Naive thymus-derived CD4-positive, alpha-beta T cell (primary cell): ENCODE measurements around the gene TECPR2. TPM values are rescaled to one million over a fixed set of nuclear protein-coding genes. Genes with fewer than 3 reads are reported as not detected.
A peak's percentile ranks its signal among the peaks of the same experiment; 100 is the strongest.

Experiments
- ATAC-seq: fragments of 150-1000 bp; cut with Tn5 transposase; 2 replicates; pipeline ENCODE4 v1.10.0; 2021; ENCODE audit warnings: mild to moderate bottlenecking, moderate library complexity
- CTCF ChIA-PET: fragments of 350-600 bp; sonication (Branson Sonifier 250); formaldehyde crosslinking; loops from one replicate; lab custom pipeline; 2021; ENCODE audit warnings: antibody characterized with exemption; lab: Charles Lee
- POLR2A ChIA-PET: fragments of 350-600 bp; sonication (Branson Sonifier 250); formaldehyde crosslinking; loops from one replicate; lab custom pipeline; 2021; ENCODE audit warnings: antibody characterized with exemption, inconsistent platforms; lab: Charles Lee
- DNase-seq, 9 donors: peaks; one replicate each; pipeline versions ENCODE4 v3.0.0 to v3.0.0-alpha.2; 2020 to 2022; ENCODE audit warnings: mixed read lengths in 1 of 9
- H3K27ac ChIP-seq: one replicate; pipeline ENCODE4 v1.7.0; 2013; ENCODE audit warnings: mild to moderate bottlenecking, low read depth, low read length, moderate library complexity
- H3K27me3 ChIP-seq, 2 donors: one replicate each; pipeline ENCODE4 v1.7.0; 2013; ENCODE audit warnings: low read length in 2 of 2, mild to moderate bottlenecking in 2 of 2, moderate library complexity in 2 of 2; ENCODE audit not compliant: control insufficient read depth in 2 of 2, insufficient read depth in 2 of 2
- H3K36me3 ChIP-seq, 3 experiments: 1 replicate in 2 of 3; 2 replicates in 1 of 3; pipeline ENCODE4 v1.7.0; 2013; ENCODE audit warnings: low read length in 3 of 3, mild to moderate bottlenecking in 3 of 3, moderate library complexity in 1 of 3; ENCODE audit not compliant: insufficient read depth in 3 of 3, control insufficient read depth in 2 of 3
- H3K4me1 ChIP-seq, 2 donors: one replicate each; pipeline ENCODE4 v1.7.0; 2013; ENCODE audit warnings: low read length in 2 of 2, mild to moderate bottlenecking in 2 of 2, moderate library complexity in 1 of 2; ENCODE audit not compliant: control insufficient read depth in 2 of 2, insufficient read depth in 2 of 2
- H3K4me3 ChIP-seq: 2 replicates; pipeline ENCODE4 v1.7.0; 2013; ENCODE audit warnings: mild to moderate bottlenecking, low read length
- H3K9me3 ChIP-seq, 3 experiments: 1 replicate in 2 of 3; 2 replicates in 1 of 3; pipeline ENCODE4 v1.7.0; 2013; ENCODE audit warnings: low read length in 3 of 3; ENCODE audit not compliant: control insufficient read depth in 2 of 3
- H3K27ac Mint-ChIP-seq, 9 donors: one replicate each; pipeline ENCODE4 v1.8.0; 2020 to 2022; ENCODE audit warnings: mixed read lengths in 9 of 9, mild to moderate bottlenecking in 8 of 9, moderate library complexity in 5 of 9, inconsistent platforms in 2 of 9
- H3K27me3 Mint-ChIP-seq, 5 donors: one replicate each; pipeline ENCODE4 v1.8.0; 2021 to 2022; ENCODE audit warnings: mixed read lengths in 5 of 5, mild to moderate bottlenecking in 1 of 5
- H3K36me3 Mint-ChIP-seq, 5 donors: one replicate each; pipeline ENCODE4 v1.8.0; 2020 to 2022; ENCODE audit warnings: mixed read lengths in 5 of 5, mild to moderate bottlenecking in 3 of 5, inconsistent platforms in 1 of 5
- H3K4me1 Mint-ChIP-seq, 7 donors: one replicate each; pipeline ENCODE4 v1.8.0; 2020 to 2022; ENCODE audit warnings: mixed read lengths in 7 of 7, mild to moderate bottlenecking in 3 of 7, inconsistent platforms in 1 of 7
- H3K4me3 Mint-ChIP-seq, 10 donors: one replicate each; pipeline ENCODE4 v1.8.0; 2020 to 2022; ENCODE audit warnings: mild to moderate bottlenecking in 10 of 10, mixed read lengths in 10 of 10, moderate library complexity in 6 of 10, inconsistent platforms in 2 of 10
- H3K9me3 Mint-ChIP-seq, 11 donors: one replicate each; pipeline ENCODE4 v1.8.0; 2020 to 2022; ENCODE audit warnings: mixed read lengths in 11 of 11, mild to moderate bottlenecking in 4 of 11, inconsistent platforms in 1 of 11, moderate library complexity in 1 of 11
- intact Hi-C, 2 donors: fragments of 100-400 bp; cut with micrococcal nuclease; formaldehyde crosslinking; loops; one replicate each; pipeline ENCODE4 v1.15.1; 2023
- polyA plus RNA-seq, 2 donors: library from polyadenylated mRNA; unstranded; fragments of 300-500 nt; fragmentation: Illumina TruSeq; gene quantifications; one replicate each; pipeline ENCODE4 v1.2.3, GENCODE V29; 2021
- total RNA-seq, 6 experiments: library from RNA in 5 of 6; stranded (reverse) in 5 of 6; gene quantifications; 1 replicate in 5 of 6; 2 replicates in 1 of 6; pipeline ENCODE4 v1.2.3 and lab custom pipeline; 2021 to 2026

TECPR2 gene
- total and polyA plus RNA-seq, 7 experiments from 2014 or later, result 5.2 to 12.9 (median 10.0) TPM

- Mint-ChIP-seq H3K27me3 (no peaks in the 10 kb centered on the region), H3K4me3 (no peak overlapping the region), H3K9me3 (no peaks in the 10 kb centered on the region), H3K4me1 (peaks cover 0 to 34% (median 10%) of the 10 kb centered on the region in 7 donors), H3K27ac (no peak overlapping the region), H3K36me3 (peaks cover 4 to 35% (median 11%) of the 10 kb centered on the region in 5 donors)
- ChIA-PET POLR2A (interaction anchor here (0.6 kb wide), 1 partner anchor 60 kb away, joined by 3 read pairs; no protein-coding TSS in a partner anchor), CTCF (no interaction called here)
- Histone ChIP-seq H3K36me3 (peaks cover 0 to 9% (median 0%) of the 10 kb centered on the region in 3 experiments), H3K9me3 (no peaks in the 10 kb centered on the region), H3K4me1 (no peaks in the 10 kb centered on the region), H3K27me3 (no peaks in the 10 kb centered on the region), H3K27ac (no peak overlapping the region), H3K4me3 (no peak overlapping the region)
- intact Hi-C loops, result no loop called here
- no peak for ATAC-seq
- no peak for DNase-seq
These were observed 11.5 kb downstream of the TECPR2 start for GRCh38 chr14:102374264-102374663.

DNA sequence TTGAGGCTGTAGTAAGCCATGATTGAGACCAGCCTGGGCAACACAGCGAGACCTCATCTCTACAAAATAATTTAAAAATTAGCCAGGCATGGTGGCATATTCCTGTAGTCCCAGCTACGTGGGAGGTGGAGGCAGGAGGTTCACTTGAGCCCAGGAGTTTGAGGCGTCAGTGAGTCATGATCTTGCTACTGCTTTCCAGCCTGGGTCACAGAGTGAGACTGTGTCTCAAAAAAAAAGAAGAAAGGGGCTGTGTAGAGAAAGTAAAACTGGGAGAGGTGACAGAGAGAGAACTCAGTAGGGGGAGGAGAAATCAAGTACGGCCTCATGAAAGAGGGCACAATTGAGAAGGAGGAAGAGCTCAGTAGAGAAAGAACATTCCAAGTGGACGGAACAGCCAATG is 12.4 kb downstream of the TECPR2 start:
- Histone ChIP-seq H3K36me3 (peaks cover 0 to 10% (median 0%) of the 10 kb centered on the region in 3 experiments), H3K9me3 (no peaks in the 10 kb centered on the region), H3K4me1 (no peaks in the 10 kb centered on the region), H3K27me3 (no peaks in the 10 kb centered on the region), H3K27ac (no peak overlapping the region), H3K4me3 (no peak overlapping the region)
- DNase-seq (no peak), ATAC-seq (no peak)
- intact Hi-C loops, result no loop called here
- peaks cover 6 to 37% (median 14%) of the 10 kb centered on the region in 5 donors for H3K36me3 Mint-ChIP-seq
- CTCF ChIA-PET, result interaction anchor here (0.9 to 1.5 kb wide), 2 partner anchors 8 to 16 kb away, joined by 3 to 7 read pairs; no protein-coding TSS in a partner anchor
- peak overlapping the region in 1 of 9 donors; percentile 72 for H3K27ac Mint-ChIP-seq
- H3K27me3 Mint-ChIP-seq, result no peaks in the 10 kb centered on the region
- H3K9me3 Mint-ChIP-seq, result no peaks in the 10 kb centered on the region
- H3K4me1 Mint-ChIP-seq, result peaks cover 0 to 34% (median 9%) of the 10 kb centered on the region in 7 donors
- POLR2A ChIA-PET, result interaction anchor here (0.6 kb wide), 1 partner anchor 61 kb away, joined by 3 read pairs; no protein-coding TSS in a partner anchor
- H3K4me3 Mint-ChIP-seq, result no peak overlapping the region

- ChIA-PET POLR2A (no interaction called here), CTCF (interaction anchor here (0.7 kb wide), 1 partner anchor 19 kb away, joined by 4 read pairs; no protein-coding TSS in a partner anchor)
- H3K4me3 ChIP-seq, result no peak overlapping the region
- Mint-ChIP-seq H3K4me3 (no peak overlapping the region), H3K27me3 (no peaks in the 10 kb centered on the region), H3K27ac (no peak overlapping the region), H3K9me3 (no peaks in the 10 kb centered on the region), H3K4me1 (peaks cover 0 to 30% (median 0%) of the 10 kb centered on the region in 7 donors), H3K36me3 (peaks cover 6 to 37% (median 11%) of the 10 kb centered on the region in 5 donors)
- no peaks in the 10 kb centered on the region for H3K27me3 ChIP-seq
- no peak for DNase-seq
- no peaks in the 10 kb centered on the region for H3K9me3 ChIP-seq
- no peaks in the 10 kb centered on the region for H3K4me1 ChIP-seq
- intact Hi-C loops, result no loop called here
- no peak for ATAC-seq
- H3K27ac ChIP-seq, result no peak overlapping the region
- peaks cover 0 to 10% (median 0%) of the 10 kb centered on the region in 3 experiments for H3K36me3 ChIP-seq
These were observed 15.0 kb downstream of the TECPR2 start for GRCh38 chr14:102377696-102378095.

DNA sequence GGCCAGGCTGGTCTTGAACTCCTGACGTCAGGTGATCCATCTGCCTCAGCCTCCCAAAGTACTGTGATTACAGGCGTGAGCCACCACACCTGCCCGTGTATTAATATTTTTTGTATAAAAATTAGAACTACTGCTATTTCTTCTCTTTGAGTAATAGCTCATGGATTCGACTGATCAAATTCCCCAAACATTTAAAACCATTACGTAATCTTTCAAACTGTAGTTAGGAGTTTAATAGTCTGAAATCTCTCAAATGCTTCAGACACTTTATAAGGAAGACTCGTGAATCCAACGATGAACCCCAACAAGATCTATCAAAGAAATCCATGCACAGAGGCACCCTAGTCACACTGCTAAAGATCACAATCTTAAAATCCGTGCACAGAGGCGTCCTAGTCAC is 16.1 kb downstream of the TECPR2 start:
- peaks cover 0 to 24% (median 0%) of the 10 kb centered on the region in 7 donors for H3K4me1 Mint-ChIP-seq
- DNase-seq (no peak), ATAC-seq (no peak)
- ChIA-PET CTCF (no interaction called here), POLR2A (no interaction called here)
- H3K9me3 Mint-ChIP-seq, result no peaks in the 10 kb centered on the region
- Histone ChIP-seq H3K27ac (no peak overlapping the region), H3K9me3 (no peaks in the 10 kb centered on the region), H3K4me1 (no peaks in the 10 kb centered on the region), H3K27me3 (no peaks in the 10 kb centered on the region), H3K4me3 (no peak overlapping the region), H3K36me3 (peaks cover 0 to 10% (median 0%) of the 10 kb centered on the region in 3 experiments)
- H3K27me3 Mint-ChIP-seq, result no peaks in the 10 kb centered on the region
- no peak overlapping the region for H3K27ac Mint-ChIP-seq
- H3K4me3 Mint-ChIP-seq, result no peak overlapping the region
- intact Hi-C loops, result no loop called here
- peaks cover 6 to 41% (median 11%) of the 10 kb centered on the region in 5 donors for H3K36me3 Mint-ChIP-seq

GRCh38 chr14:102387086-102387485 is 24.3 kb downstream of the TECPR2 start:
- intact Hi-C loops, result no loop called here
- H3K4me3 Mint-ChIP-seq, result no peak overlapping the region
- Histone ChIP-seq H3K27ac (no peak overlapping the region), H3K36me3 (no peaks in the 10 kb centered on the region), H3K4me3 (no peak overlapping the region), H3K9me3 (no peaks in the 10 kb centered on the region), H3K4me1 (no peaks in the 10 kb centered on the region), H3K27me3 (no peaks in the 10 kb centered on the region)
- POLR2A ChIA-PET, result no interaction called here
- H3K36me3 Mint-ChIP-seq, result peaks cover 0 to 42% (median 19%) of the 10 kb centered on the region in 5 donors
- H3K27me3 Mint-ChIP-seq, result no peaks in the 10 kb centered on the region
- peaks cover 0 to 3% (median under 1%) of the 10 kb centered on the region in 7 donors for H3K4me1 Mint-ChIP-seq
- H3K9me3 Mint-ChIP-seq, result peaks cover 0 to 9% (median 0%) of the 10 kb centered on the region in 11 donors
- ATAC-seq (no peak), DNase-seq (no peak)
- CTCF ChIA-PET, result no interaction called here
- no peak overlapping the region for H3K27ac Mint-ChIP-seq

DNA sequence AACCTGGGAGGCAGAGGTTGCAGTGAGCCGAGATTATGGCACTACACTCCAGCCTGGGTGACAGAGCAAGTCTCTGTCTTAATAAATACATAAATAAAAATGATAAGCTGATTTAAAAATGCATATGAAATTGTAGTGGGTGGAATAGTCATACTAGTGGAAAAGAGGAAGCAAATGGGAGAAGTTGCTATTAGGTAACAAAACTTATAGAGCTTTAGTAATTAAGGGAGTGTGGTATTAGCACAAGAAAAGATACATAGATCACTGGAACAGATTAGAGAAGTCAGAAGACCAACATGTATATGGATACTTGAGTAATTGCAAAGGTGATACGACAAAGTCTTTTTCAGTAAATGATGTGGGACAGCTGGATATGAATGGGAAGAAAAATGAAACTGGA is 26.5 kb downstream of the TECPR2 start:
- no peaks in the 10 kb centered on the region for H3K9me3 ChIP-seq
- ChIA-PET POLR2A (no interaction called here), CTCF (no interaction called here)
- no peaks in the 10 kb centered on the region for H3K27me3 ChIP-seq
- intact Hi-C loops, result no loop called here
- Mint-ChIP-seq H3K4me1 (peaks cover 0 to 11% (median 6%) of the 10 kb centered on the region in 7 donors), H3K4me3 (no peak overlapping the region), H3K36me3 (peaks cover 0 to 40% (median 24%) of the 10 kb centered on the region in 5 donors), H3K27ac (no peak overlapping the region), H3K27me3 (no peaks in the 10 kb centered on the region), H3K9me3 (peaks cover 0 to 12% (median 0%) of the 10 kb centered on the region in 11 donors)
- no peak overlapping the region for H3K27ac ChIP-seq
- ATAC-seq (peak; percentile 54), DNase-seq (no peak)
- H3K36me3 ChIP-seq, result no peaks in the 10 kb centered on the region
- no peaks in the 10 kb centered on the region for H3K4me1 ChIP-seq
- H3K4me3 ChIP-seq, result no peak overlapping the region
